HepG2 (cell line): ENCODE data around the gene COL8A1. TPM values are rescaled to one million over a fixed set of nuclear protein-coding genes. Genes with fewer than 3 reads are reported as not detected.

ENCODE experiments used
- ATAC-seq: fragments of 200-7000 bp; cut with Tn5 transposase; 3 replicates; pipeline ENCODE4 v1.9.1; 2020; ENCODE audit warnings: mild to moderate bottlenecking, moderate library complexity
- BruUV-seq: library from RNA; stranded (reverse); fragments of 400-500 nt; replicated peaks from 2 replicates; lab custom pipeline; 2021; lab: Mats Ljungman, UMichigan
- CTCF ChIA-PET: fragments of 300-600 bp; formaldehyde crosslinking; extraction: SDS; loops from one replicate; lab custom pipeline; 2021; ENCODE audit warnings: low total read pairs, inconsistent platforms, low intra/inter-chr PET ratio; lab: Yijun Ruan, JAX
- POLR2A ChIA-PET: fragments of 350-600 bp; sonication (Branson Sonifier 250); formaldehyde crosslinking; loops from one replicate; lab custom pipeline; 2020; ENCODE audit warnings: antibody characterized with exemption, inconsistent platforms; lab: Yijun Ruan, JAX
- DNase-seq: peaks from one replicate; pipeline ENCODE4 v3.0.0-alpha.2; 2015; ENCODE audit warnings: low spot score
- FAIRE-seq: peaks from 3 replicates; lab custom pipeline; 2011; peaks lifted over from hg19 to GRCh38; lab: Jason Lieb, UNC
- H2AFZ ChIP-seq: one replicate; pipeline ENCODE4 v1.6.1; 2011; ENCODE audit warnings: low read length, inconsistent platforms
- H3K27ac ChIP-seq: fragments of 300-600 bp; 3 replicates; pipeline ENCODE4 v1.8.0; 2011; ENCODE audit warnings: mixed run types, mild to moderate bottlenecking, mixed read lengths, low read length, inconsistent platforms; ENCODE audit not compliant: insufficient read depth; ENCODE audit errors: extremely low read length
- H3K27me3 ChIP-seq, 2 experiments: fragments of 200-600 bp in 1 of 2; 2 replicates in 1 of 2; 3 replicates in 1 of 2; pipeline versions ENCODE4 v1.6.0 to v1.8.0; 2011; ENCODE audit warnings: low read length in 2 of 2, mild to moderate bottlenecking in 2 of 2, moderate library complexity in 2 of 2, inconsistent platforms in 1 of 2; ENCODE audit not compliant: insufficient read depth in 2 of 2, control insufficient read depth in 1 of 2
- H3K36me3 ChIP-seq, 2 experiments: fragments of 200-600 bp in 1 of 2; replicated peaks in 1 of 2; 2 replicates in 1 of 2; 3 replicates in 1 of 2; pipeline versions ENCODE4 v1.5.1 to v1.8.0; 2011; ENCODE audit warnings: low read length in 2 of 2, inconsistent platforms in 1 of 2; ENCODE audit not compliant: insufficient read depth in 2 of 2, control insufficient read depth in 1 of 2
- H3K4me1 ChIP-seq: 2 replicates; pipeline ENCODE4 v1.5.1; 2012; ENCODE audit warnings: low read length, inconsistent platforms; ENCODE audit not compliant: insufficient read depth
- H3K4me2 ChIP-seq: 2 replicates; pipeline ENCODE4 v1.6.0; 2011; ENCODE audit warnings: low read depth, low read length, inconsistent platforms
- H3K4me3 ChIP-seq, 3 experiments: fragments of 200-600 bp in 1 of 3; sonication (generic), shearing (Covaris generic) in 1 of 3; replicated peaks in 1 of 3; 2 replicates each; pipeline ENCODE4 v1.5.1; 2011 to 2016; ENCODE audit warnings: low read length in 3 of 3, inconsistent platforms in 2 of 3, low read depth in 2 of 3, mild to moderate bottlenecking in 2 of 3, control low read depth in 1 of 3, mixed read lengths in 1 of 3; ENCODE audit not compliant: insufficient read depth in 1 of 3
- H3K79me2 ChIP-seq: one replicate; pipeline ENCODE4 v1.6.1; 2011; ENCODE audit warnings: low read length, inconsistent platforms; ENCODE audit not compliant: insufficient read depth
- H3K9ac ChIP-seq: 2 replicates; pipeline ENCODE4 v1.6.0; 2011; ENCODE audit warnings: mild to moderate bottlenecking, low read depth, low read length, inconsistent platforms; ENCODE audit not compliant: insufficient read depth
- H3K9me3 ChIP-seq: 2 replicates; pipeline ENCODE4 v1.5.1; 2012; ENCODE audit warnings: mild to moderate bottlenecking, low read length
- H4K20me1 ChIP-seq: 2 replicates; pipeline ENCODE4 v1.6.0; 2011; ENCODE audit warnings: inconsistent platforms, mild to moderate bottlenecking, low read length, moderate library complexity; ENCODE audit not compliant: insufficient read depth
- ATF1 ChIP-seq: IDR thresholded peaks from 2 replicates; pipeline ENCODE4 v1.6.1; 2016; ENCODE audit warnings: mild to moderate bottlenecking, control low read depth
- BRCA1 ChIP-seq: sonication (generic); formaldehyde crosslinking; IDR thresholded peaks from 2 replicates; pipeline ENCODE4 v1.4.0; 2020; ENCODE audit warnings: missing genetic modification reagents
- FOSL1 ChIP-seq: sonication (generic); formaldehyde crosslinking; IDR thresholded peaks from 2 replicates; pipeline ENCODE4 v1.9.0; 2021; ENCODE audit warnings: missing genetic modification reagents, borderline replicate concordance
- MEIS1 ChIP-seq: sonication (generic); formaldehyde crosslinking; IDR thresholded peaks from 2 replicates; pipeline ENCODE4 v1.9.0; 2021; ENCODE audit warnings: mild to moderate bottlenecking, missing genetic modification reagents, moderate library complexity, borderline replicate concordance
- MEIS2 ChIP-seq: sonication (generic); formaldehyde crosslinking; IDR thresholded peaks from 2 replicates; pipeline ENCODE4 v1.9.0; 2021; ENCODE audit warnings: mild to moderate bottlenecking, missing genetic modification reagents
- PRDM4 ChIP-seq: sonication (generic); formaldehyde crosslinking; IDR thresholded peaks from 2 replicates; pipeline ENCODE4 v1.9.0; 2021; ENCODE audit warnings: missing genetic modification reagents, borderline replicate concordance
- SIN3A ChIP-seq: IDR thresholded peaks from 2 replicates; pipeline ENCODE4 v1.6.1; 2011; ENCODE audit warnings: low read depth, mild to moderate bottlenecking, control low read depth, low read length, borderline replicate concordance
- SOX13 ChIP-seq, 3 experiments: fragments of 450-650 bp in 1 of 3; sonication (generic) in 1 of 3; formaldehyde crosslinking in 1 of 3; IDR thresholded peaks in 2 of 3; conservative IDR thresholded peaks in 1 of 3; 2 replicates each; pipeline versions ENCODE4 v1.5.0 to v1.6.1; 2016 to 2020; ENCODE audit warnings: antibody characterized with exemption in 1 of 3, mild to moderate bottlenecking in 1 of 3, missing compliant biosample characterization in 1 of 3, missing genetic modification reagents in 1 of 3, moderate library complexity in 1 of 3
- SRSF1 ChIP-seq: fragments of 200-400 bp; formaldehyde crosslinking; optimal IDR thresholded peaks from 2 replicates; pipeline ENCODE3; 2017; ENCODE audit warnings: mild to moderate bottlenecking, low read depth, low read length, moderate library complexity
- TRAFD1 ChIP-seq: sonication (generic); formaldehyde crosslinking; IDR thresholded peaks from 2 replicates; pipeline ENCODE4 v1.5.1; 2020; ENCODE audit warnings: missing genetic modification reagents, mild to moderate bottlenecking, borderline replicate concordance
- ZNF282 ChIP-seq: fragments of 450-650 bp; IDR thresholded peaks from 2 replicates; pipeline ENCODE4 v1.6.1; 2018; ENCODE audit not compliant: partially characterized antibody
- ZNF292 ChIP-seq: sonication (generic); formaldehyde crosslinking; IDR thresholded peaks from 2 replicates; pipeline ENCODE4 v1.8.1; 2022; ENCODE audit warnings: mild to moderate bottlenecking, low read depth, missing genetic modification reagents, borderline replicate concordance
- ZNF30 ChIP-seq: sonication (generic); formaldehyde crosslinking; IDR thresholded peaks from 2 replicates; pipeline ENCODE4 v1.5.0; 2020; ENCODE audit warnings: mild to moderate bottlenecking, missing genetic modification reagents
- ZNF362 ChIP-seq: sonication (generic); formaldehyde crosslinking; IDR thresholded peaks from 2 replicates; pipeline ENCODE4 v1.4.0; 2020; ENCODE audit warnings: missing genetic modification reagents, mild to moderate bottlenecking, borderline replicate concordance
- ZNF776 ChIP-seq: sonication (generic); formaldehyde crosslinking; IDR thresholded peaks from 2 replicates; pipeline ENCODE4 v1.4.0; 2020; ENCODE audit warnings: mild to moderate bottlenecking, missing genetic modification reagents
- WGBS: methylation state at CpG from one replicate; pipeline ENCODE4 v1.1.6; 2017; ENCODE audit warnings: low lambda C conversion rate; 5-methylcytosine and 5-hydroxymethylcytosine counted together
- in situ Hi-C: cut with HindIII; loops from 2 replicates; pipeline ENCODE4 v1.10.0; 2017; ENCODE audit warnings: low pct_unique_long_range_greater_than_20kb; ENCODE audit not compliant: extremely low pct_ligation_motif_present
- intact Hi-C: fragments of 100-400 bp; cut with micrococcal nuclease; formaldehyde crosslinking; loops from one replicate; pipeline ENCODE4 v1.10.0; 2022; ENCODE audit not compliant: unreplicated experiment
- polyA plus RNA-seq, 8 experiments: library from polyadenylated mRNA; depleted of rRNA in 3 of 8; stranded (reverse) in 7 of 8; unstranded in 1 of 8; fragments of >200 nt; fragmentation: Illumina TruSeq in 4 of 8; extraction: Trizol in 4 of 8; gene quantifications; 2 replicates each; pipeline versions ENCODE4 v1.2.1 to v1.2.3, GENCODE V29; 2011 to 2016; ENCODE audit warnings: low read depth in 4 of 8, missing spikeins in 1 of 8, mixed read lengths in 1 of 8; ENCODE audit not compliant: insufficient read depth in 1 of 8
- total RNA-seq, 5 experiments: library from RNA; depleted of rRNA; stranded (reverse); fragments of >200 nt; fragmentation: Illumina TruSeq; extraction: Trizol; gene quantifications; 2 replicates each; pipeline ENCODE4 v1.2.3, GENCODE V29; 2016; ENCODE audit warnings: low read depth in 1 of 5
- TF ChIP-seq, protein P1 (sequence below): sonication (generic); formaldehyde crosslinking; IDR thresholded peaks from 2 replicates; pipeline ENCODE4 v1.4.0; 2020; ENCODE audit warnings: mild to moderate bottlenecking, missing genetic modification reagents
- TF ChIP-seq, protein P2 (sequence below): sonication (generic); formaldehyde crosslinking; IDR thresholded peaks from 2 replicates; pipeline ENCODE4 v1.5.0; 2020; ENCODE audit warnings: missing genetic modification reagents, mild to moderate bottlenecking, borderline replicate concordance

Gene COL8A1
- total and polyA plus RNA-seq, 2 of the 13 experiments (the other 11 are each of a cell fraction or from before 2014, with no cell fraction given), result not detected

GRCh38 chr3:99658274-99658673 lies 19.9 kb downstream of the COL8A1 start:
- no peaks in the 10 kb centered on the region; a peak in 1 of 5 replicates for H3K27me3 ChIP-seq
- FAIRE-seq (no peak), ATAC-seq (no peak), DNase-seq (no peak)
- H3K79me2 ChIP-seq, result no peaks in the 10 kb centered on the region
- no peak overlapping the region for H3K4me3 ChIP-seq
- H2AFZ ChIP-seq, result no peak overlapping the region
- intact Hi-C loops (no loop called here), in situ Hi-C loops (no loop called here)
- ChIA-PET CTCF (no interaction called here), POLR2A (no interaction called here)
- no peak overlapping the region for H3K9ac ChIP-seq
- H3K4me1 ChIP-seq, result no peaks in the 10 kb centered on the region
- no peaks in the 10 kb centered on the region for H3K36me3 ChIP-seq
- no TSS peak for BruUV-seq
- H3K27ac ChIP-seq, result no peak overlapping the region
- no peaks in the 10 kb centered on the region for H3K9me3 ChIP-seq
- WGBS, result 6% methylated on average over 2 of the region's 2 CpGs
- no peaks in the 10 kb centered on the region for H4K20me1 ChIP-seq
- TF ChIP-seq TRAFD1 (CRISPR knock-in tag) (no peak), BRCA1 (CRISPR knock-in tag) (no peak), ZNF776 (CRISPR knock-in tag) (no peak), ZNF30 (no peak), SIN3A (no peak), PRDM4 (CRISPR knock-in tag) (no peak), ZNF292 (CRISPR knock-in tag) (no peak), SOX13 (IDR thresholded peaks at IDR 0.05) (no peak), SOX13 (CRISPR knock-in tag; conservative IDR thresholded peaks at IDR 0.05 in 1 of 2, IDR thresholded peaks at IDR 0.05 in 1 of 2) (no peak), ATF1 (no peak), ZNF282 (no peak), MEIS1 (CRISPR knock-in tag) (no peak), SRSF1 (no peak), FOSL1 (no peak), ZNF362 (CRISPR knock-in tag) (no peak), MEIS2 (CRISPR knock-in tag) (no peak)
- TF ChIP-seq, protein P1, sequence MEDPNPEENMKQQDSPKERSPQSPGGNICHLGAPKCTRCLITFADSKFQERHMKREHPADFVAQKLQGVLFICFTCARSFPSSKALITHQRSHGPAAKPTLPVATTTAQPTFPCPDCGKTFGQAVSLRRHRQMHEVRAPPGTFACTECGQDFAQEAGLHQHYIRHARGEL (CRISPR knock-in tag), result no peak
- TF ChIP-seq, protein P2, sequence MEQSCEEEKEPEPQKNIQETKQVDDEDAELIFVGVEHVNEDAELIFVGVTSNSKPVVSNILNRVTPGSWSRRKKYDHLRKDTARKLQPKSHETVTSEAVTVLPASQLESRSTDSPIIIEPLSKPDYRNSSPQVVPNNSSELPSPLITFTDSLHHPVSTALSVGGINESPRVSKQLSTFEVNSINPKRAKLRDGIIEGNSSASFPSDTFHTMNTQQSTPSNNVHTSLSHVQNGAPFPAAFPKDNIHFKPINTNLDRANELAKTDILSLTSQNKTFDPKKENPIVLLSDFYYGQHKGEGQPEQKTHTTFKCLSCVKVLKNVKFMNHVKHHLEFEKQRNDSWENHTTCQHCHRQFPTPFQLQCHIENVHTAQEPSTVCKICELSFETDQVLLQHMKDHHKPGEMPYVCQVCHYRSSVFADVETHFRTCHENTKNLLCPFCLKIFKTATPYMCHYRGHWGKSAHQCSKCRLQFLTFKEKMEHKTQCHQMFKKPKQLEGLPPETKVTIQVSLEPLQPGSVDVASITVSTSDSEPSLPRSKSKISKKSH (CRISPR knock-in tag), result no peak
- H3K4me2 ChIP-seq, result no peak overlapping the region
